PC-9 (cell line): ENCODE measurements around the gene OSTM1.

Source experiments
- CTCF ChIP-seq: fragments of 200-600 bp; sonication (generic); conservative IDR thresholded peaks from 2 replicates; pipeline ENCODE4 v1.6.1; 2017; ENCODE audit warnings: mixed run types, antibody characterized with exemption, mild to moderate bottlenecking, moderate library complexity
- EZH2 ChIP-seq: fragments of 200-600 bp; sonication (generic); IDR thresholded peaks from 2 replicates; pipeline ENCODE4 v1.8.0; 2017; ENCODE audit warnings: antibody characterized with exemption, low read depth

DNA sequence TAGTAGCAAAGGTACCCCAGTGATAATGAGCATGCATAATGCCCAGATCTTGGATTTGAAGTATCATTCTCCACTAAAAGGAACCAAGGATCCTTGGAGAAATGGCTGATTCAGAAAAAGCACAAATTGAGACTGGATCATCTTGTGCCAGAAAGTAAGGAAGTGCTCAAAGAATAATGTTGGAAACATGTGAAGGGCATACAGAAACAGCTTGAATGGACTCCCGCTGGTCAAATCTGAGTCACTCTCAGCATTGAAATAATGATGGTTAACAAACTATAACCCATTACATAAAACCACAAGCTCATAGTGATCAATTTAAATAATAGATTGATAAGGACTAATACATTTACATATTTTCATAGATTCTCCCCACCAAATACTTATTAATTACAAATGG is 3.6 kb upstream of the OSTM1 start:
- no peak for TF ChIP-seq CTCF
- TF ChIP-seq EZH2: no peak
